OCI-LY3 (cell line): ENCODE data around the gene HSPA13.

Source experiments
- EZH2phosphoT487 ChIP-seq: fragments of 200-600 bp; shearing (Covaris generic); IDR thresholded peaks from 2 replicates; pipeline ENCODE4 v1.6.1; 2018; ENCODE audit warnings: antibody characterized with exemption, mixed run types, low read depth
- TF ChIP-seq, protein P1 (sequence below): fragments of 200-600, 300-600 bp; sonication (generic); IDR thresholded peaks from 2 replicates; pipeline ENCODE4 v1.5.1; 2014; ENCODE audit warnings: antibody characterized with exemption, low read length, low read depth

DNA sequence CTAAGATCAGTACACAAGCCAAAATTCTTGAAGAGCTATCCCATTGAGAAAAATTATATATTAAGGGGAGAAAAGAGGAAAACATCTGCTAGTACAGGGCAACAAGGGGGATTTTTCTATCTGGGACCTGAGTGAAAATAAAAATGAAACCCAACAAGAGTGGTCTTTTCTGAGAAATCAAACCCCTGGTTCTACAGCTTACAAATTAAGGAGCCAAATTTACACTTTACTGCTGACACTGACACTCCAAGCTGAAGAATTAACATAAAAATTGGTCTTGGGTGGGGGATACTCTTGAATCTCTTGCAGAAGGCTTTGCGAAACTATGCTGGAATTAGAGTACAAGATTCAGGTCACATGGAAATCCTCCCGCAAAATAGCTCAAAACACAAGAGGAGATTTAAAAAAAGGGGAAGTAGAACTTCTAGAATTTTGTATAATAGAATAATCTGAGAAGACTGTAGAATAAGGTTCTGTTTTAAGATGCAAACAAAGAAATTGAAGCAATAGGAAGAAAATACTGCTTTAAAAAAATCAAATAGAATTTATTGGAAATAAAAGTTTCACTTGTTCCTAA lies 32.1 kb upstream of the HSPA13 start:
- TF ChIP-seq, protein P1, sequence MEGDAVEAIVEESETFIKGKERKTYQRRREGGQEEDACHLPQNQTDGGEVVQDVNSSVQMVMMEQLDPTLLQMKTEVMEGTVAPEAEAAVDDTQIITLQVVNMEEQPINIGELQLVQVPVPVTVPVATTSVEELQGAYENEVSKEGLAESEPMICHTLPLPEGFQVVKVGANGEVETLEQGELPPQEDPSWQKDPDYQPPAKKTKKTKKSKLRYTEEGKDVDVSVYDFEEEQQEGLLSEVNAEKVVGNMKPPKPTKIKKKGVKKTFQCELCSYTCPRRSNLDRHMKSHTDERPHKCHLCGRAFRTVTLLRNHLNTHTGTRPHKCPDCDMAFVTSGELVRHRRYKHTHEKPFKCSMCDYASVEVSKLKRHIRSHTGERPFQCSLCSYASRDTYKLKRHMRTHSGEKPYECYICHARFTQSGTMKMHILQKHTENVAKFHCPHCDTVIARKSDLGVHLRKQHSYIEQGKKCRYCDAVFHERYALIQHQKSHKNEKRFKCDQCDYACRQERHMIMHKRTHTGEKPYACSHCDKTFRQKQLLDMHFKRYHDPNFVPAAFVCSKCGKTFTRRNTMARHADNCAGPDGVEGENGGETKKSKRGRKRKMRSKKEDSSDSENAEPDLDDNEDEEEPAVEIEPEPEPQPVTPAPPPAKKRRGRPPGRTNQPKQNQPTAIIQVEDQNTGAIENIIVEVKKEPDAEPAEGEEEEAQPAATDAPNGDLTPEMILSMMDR: no peak
- TF ChIP-seq EZH2phosphoT487: no peak
